Activated naive CD4-positive, alpha-beta T cell treated with Interleukin-2 at 50 U/mL for 16 hours (primary cell): Measurements from ENCODE around the gene ACADSB.
A peak's percentile ranks its signal among the peaks of the same experiment; 100 is the strongest.

ENCODE experiments used
- DNase-seq: peaks from one replicate; pipeline ENCODE4 v3.0.0-alpha.2; 2020

ACADSB gene

DNA sequence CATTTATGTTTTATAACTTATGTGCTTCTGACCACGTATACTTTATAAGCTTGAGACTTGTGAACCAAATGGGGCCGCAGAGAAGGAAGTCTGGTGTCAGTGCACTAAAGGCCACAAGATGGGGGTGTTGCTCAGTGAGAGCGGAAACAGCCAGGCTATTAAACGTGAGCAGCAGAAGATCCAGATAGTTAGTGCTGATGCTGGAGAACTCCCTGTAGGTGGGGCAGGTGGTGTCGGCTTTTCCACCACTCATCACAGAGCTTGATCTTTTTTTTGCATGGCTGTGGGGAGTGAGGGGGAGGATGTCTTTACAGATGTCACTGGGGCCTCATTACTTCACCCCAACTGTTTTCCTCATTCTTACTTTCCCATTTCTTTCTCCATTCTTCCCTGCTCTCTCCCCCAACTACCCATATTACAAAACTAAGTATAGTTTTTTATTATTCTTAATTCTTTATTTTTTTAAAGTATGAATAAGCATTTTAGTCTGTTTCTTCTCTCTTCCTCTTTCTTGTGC lies 34.7 kb downstream of the ACADSB start:
- DNase-seq, result peak; percentile 29

DNA sequence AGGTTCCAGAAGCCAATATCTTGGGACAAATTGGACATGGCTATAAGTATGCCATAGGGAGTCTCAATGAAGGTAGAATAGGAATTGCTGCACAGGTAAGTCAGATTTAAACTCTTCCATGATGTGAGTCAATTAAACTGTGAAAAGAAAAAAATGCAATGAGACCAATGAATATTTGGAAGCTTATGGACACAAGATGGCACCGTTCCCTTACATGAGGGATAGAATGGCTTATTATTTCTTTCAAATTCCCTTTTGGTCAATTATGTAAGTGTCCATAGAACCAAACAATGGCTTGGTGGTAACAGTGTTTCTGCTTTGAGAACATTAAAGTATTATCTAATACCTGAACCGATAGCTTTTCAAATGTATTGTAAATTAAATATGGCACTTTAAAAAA lies 35.6 kb downstream of the ACADSB start:
- DNase-seq, result no peak

DNA sequence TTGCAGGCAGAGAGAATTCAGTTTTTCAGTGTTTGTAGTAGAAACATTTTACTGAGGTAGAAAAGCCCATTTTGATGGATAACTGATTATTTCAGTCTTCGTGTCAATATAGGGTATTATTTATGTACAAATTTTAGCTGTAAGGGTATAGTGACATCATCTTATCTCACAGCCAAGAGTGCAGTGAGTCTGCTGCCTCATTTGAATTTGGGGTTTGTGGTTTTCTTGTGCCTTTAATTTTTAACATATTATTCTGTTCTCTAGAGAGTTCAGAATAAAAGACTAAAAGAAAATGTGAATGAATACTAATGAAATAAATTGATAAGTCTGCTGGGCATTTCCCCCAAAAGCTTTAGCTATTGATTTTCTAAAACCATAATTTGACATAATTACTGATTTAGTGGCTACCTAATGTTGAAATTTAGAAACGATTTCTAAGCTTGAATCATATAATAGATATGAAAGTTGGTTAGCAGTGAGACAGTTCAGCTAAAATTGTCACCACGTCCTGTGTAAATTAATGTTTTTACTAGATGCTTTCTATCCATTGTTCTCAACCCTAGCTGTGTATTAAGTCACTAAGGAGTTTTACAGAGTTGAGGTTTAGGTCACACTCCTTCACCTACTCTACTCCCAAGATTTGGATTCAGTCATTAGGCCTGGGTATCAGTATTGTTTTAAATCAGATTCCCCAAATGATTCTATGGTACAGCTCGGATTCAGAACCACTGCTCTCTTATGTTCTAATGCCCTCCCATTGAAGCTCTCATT lies 37.3 kb downstream of the ACADSB start:
- no peak for DNase-seq

DNA sequence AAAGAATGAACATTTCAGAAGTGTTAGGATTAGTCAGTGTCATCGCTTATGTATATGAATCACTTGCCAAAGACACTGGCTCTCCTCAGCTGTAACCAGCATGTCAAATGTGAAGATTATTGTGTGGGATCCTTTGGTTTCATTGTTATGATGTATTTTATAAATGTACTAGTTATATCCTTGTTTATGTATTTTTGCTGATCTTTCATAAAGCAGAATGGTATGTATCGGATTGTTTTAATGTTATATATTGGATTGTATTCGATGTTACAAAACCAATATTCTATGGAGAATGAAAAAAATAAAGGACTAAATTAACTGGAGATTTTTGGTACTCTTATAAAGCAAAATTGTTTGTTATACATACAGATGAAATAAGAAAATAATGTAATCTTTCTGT lies 49.2 kb downstream of the ACADSB start:
- DNase-seq, result no peak

DNA sequence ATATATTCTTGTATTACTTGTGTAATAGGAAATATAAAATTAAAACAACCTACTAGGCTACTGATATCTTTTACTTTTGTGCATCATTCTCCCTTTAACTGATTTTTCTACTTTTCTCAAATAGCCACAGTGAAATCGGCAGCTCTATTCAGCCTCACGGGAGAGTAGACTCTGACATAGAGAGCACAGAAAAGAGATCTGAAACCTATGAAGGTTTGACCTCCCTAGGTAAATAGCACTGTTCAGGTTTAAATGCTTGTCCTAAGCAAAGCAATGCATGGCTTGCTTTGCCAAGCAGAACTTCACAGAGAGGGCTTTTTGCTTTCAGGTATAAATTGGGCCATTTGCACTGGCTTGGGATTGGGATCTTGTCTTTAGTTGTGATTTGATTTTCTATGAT lies 53.1 kb downstream of the ACADSB start:
- no peak for DNase-seq

DNA sequence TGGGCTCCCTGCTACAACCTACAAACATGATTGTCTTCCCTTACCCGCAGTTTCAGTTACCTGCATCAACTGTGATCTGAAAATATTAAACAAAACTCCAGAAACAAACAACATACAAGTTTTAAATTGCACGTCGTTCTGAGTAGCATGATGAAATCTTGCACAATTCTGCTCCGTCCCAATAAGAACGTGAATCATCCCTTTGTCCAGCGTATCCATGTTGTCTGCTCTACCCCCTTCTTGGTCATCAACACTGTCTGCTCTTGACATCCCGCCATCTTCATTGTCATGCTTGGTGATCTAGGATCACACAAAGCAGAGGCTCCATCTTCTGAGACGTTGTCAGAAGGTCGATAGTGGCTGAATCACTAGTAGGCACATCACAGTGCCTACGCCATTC lies 53.9 kb downstream of the ACADSB start:
- no peak for DNase-seq

DNA sequence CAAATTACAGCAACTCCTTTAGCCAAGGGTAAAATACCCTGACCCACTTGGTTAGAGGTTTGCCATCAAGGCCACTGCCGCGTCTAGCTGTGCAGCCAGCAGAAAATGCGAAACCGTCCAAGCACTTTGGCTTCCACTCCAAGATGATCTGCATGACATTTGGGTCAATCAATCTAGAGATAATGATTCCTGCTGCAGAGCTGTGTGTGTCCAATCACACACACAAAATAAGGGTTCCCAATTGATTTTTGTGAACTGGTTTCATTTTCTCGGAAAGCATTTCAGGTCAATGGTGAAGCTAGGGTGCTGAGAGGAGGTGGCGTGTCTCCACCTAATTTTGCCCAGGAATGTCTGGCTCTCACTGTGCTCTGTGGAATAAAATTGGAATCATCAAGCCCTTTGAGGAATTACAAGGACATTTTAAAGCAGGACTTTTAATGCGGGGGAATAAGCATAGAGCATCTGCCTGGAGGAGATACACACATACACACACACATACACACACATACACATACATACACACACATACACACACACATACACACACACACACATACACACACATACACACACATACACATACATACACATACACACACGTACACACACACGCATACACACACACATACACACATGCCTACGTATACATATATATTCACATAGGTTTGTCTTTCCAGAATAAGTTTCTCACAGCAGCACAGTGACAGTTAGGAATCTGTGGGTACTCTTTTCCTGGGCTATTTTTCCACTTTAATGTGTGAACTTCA lies 59.5 kb downstream of the ACADSB start:
- no peak for DNase-seq

DNA sequence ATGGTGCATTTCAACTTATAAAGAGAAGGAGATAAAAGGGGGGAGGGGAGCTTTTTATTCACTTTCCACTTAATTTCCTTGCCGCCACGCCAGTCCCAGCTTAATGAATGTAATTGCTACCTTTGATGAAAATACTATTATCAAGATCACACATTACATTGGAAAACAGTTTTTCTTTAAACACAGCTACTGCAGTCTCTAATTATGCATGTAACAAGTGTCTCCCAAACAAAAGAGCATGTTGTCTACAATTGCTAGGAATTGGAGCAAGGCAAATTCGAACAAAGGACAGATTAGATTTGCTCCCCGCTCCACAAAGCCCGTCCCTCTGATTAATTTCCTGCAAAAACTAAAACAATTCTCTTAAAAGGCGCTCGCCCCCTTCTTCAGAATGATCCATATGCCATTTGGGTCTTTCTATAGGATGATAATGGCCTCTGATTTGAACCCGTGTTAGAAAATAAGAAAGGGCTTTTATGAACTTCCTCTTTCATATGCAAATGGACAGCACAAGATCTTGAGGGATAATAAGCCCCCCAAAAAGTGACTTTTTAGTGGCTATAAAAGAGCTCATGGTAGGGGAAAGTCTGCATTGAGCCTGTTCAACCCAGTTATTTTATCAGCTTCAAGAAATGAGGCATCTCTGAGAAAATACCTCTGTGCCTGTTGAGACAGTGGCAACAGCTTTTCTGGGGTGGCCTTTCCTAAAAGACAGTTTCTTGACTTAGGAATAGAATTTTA lies 60.6 kb downstream of the ACADSB start:
- no peak for DNase-seq

DNA sequence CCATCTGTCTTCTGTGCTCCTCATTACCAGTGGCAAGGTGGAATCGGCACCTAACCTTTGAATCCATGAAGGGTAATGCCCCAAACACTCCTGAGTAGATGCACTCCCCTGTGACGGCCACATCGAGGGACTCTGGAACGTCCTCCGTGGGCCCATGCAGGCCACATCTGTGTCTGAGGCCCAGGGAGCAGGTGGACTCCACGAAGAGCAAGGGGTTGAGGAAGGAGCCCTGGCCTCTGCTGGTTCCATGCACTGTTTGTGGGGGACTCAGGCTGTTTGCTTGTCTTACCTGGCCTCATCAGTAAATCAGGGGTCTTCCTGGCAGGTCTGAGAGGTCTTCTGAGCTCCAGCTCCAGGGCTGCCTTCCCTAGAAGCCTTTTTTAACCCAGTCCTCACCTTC lies 64.4 kb downstream of the ACADSB start:
- no peak for DNase-seq

DNA sequence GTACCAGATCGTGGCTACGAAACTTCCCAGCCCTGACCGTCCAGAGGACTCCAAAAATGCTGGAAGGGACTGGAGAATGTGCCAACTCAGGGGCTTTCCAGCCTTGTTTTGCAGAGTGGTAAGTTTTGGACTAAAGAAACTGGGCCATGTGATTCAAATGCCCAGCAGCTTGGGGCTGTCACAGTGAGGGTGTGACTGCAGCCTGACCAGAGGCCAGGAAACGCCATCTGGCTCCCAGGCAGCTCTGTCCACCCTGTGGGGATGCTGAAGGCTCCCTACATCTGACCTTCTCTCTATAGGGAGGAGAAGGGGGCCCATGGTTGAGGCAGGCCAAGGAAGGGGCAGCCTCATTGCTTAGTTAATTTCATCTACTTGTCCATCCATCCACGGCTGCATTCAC lies 65.4 kb downstream of the ACADSB start:
- DNase-seq, result no peak

DNA sequence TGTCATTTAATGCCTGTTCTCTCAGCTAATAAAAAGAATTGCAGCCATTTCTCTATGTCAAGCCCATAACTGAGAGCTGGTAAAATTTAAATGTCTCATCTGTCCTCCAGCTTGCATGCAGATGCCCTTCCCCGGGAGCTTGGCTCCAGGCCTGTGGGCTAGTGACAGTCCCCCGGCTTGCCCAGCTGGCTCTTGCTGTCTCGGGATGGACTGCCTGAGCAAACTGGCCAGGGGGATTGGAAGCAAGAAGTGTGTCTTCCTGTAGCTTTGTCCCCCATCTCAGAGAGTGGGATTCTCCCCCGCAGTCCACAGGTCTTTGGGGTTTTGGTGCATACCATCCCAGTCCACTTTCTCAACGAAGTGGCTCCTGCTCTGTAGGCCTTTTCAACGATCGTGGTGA lies 73.1 kb downstream of the ACADSB start:
- DNase-seq, result no peak

DNA sequence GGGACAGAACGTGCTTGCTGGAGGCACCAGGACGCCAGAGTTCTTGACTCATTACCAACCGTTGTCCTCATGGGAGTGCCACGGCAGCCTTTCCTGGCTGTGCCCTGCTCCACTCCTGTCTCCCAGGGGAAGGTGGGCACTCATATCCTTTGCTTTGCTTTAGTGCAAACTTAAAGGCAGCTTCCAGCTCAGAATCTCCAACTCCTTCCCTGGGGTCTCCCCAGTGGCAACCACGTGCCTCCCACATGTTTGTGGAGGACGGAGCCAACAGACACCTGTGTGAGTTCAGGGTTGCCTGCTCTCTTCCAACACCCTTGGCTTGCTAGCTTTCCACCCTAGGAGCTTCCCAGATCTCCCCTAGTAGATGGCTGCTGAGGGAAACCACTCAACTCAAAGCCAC lies 75.0 kb downstream of the ACADSB start:
- DNase-seq, result no peak

DNA sequence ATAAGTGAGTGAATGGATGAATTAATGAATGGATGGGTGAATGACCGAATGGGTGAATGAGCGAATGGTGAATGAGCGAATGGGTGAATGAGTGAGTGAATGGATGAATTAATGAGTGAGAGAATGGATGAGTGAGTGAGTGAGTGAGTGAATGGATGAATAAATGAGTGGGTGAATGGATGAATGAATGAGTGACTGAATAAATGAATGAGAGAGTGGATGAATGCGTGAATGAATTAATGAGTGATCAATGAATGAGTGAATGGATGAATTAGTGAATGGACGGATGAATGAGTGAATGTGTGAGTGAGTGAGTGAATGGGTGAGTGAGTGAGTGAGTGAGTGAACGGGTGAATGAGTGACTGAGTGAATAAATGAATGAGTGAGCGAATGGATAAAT lies 77.5 kb downstream of the ACADSB start:
- no peak for DNase-seq

DNA sequence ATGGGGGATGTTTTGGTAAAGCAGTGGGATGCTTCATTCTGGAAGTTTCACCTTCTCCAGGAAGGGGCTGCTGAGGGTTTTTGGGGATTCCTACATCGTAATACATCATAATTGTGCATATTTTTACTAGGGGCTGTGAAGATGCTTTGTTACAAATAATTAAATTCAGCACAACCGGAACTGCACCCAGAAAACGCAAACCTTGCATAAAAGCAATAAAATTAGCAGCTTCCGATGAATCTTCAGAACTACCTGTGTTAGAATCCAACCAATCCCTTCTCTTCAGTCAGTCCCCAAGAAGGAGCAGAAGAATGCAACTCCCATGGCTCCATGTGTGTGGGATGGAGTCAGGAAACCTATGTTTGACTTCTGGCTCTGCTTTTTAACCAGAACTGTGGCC lies 78.5 kb downstream of the ACADSB start:
- no peak for DNase-seq

DNA sequence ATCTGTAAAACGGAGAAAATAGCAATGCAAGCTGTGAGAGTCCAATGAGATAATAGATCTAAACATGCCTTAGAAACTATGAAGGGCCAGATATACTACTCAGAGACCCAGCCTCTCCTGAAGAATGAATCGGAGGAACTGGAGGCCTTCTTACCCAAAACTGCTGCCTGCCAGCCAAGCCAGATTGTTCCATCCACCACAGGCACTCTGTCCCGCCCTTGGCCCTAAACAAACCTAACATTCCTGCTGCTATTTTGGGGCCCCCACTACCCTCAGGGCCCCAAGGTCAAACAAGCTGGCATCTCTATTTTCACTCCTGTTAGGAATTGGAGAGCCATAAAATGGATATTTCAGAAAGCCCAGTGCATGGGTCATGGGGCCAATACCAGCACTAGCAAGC lies 79.0 kb downstream of the ACADSB start:
- DNase-seq, result no peak

DNA sequence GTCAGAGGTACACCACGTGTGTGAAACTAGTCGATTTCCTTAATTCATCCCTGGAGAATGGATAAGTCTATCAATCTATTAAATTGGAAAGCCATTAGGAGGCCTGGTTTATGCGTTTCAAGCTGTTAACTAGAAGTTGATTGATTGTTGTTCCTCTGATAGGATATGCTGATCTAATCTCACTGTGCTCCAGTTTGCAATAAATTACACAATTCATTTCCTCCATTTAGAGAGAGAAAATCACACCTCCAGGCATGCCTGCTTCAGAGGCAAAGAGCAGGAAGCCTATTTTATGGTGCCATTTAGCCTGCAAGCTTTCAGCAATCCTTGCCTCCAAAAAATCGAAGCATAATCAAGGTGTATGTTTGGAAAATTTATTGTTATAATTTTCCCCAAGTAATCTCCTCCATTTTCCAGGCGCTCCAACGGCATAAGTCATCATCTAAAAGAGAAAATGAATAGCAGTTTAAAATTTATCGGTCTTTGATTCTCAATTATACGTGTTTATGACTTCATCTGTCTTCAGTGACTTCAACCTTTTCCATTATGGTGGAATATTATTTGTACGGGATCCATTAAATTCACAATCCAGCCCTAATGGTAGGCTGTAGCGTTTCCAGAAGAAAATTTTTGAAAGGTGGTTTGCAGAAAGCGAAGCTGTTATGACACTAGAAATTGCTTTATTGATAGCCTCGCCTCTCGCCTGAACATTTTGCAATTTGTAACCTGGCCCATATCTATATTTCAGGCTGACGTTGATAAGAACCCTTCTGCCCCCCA lies 84.0 kb downstream of the ACADSB start:
- no peak for DNase-seq

DNA sequence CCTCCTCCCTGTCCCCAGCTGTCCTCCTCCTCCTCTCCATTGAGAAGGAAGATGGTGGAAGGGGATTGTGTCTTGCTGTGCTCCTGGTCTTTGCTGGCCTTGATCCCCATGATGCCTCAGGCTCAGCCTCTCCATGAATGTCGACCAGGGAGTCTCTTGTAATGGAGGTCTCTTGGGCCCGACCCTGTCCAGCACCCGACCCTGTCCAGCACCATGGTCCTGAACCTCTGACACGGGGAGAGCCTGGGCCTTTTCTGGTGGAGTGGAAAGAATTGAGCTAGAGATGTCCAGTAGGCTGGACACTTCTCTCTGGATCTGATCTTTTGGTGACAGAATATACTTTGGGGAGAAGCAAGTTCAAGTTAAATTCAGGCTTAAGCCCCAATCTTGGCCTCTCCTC lies 84.7 kb downstream of the ACADSB start:
- no peak for DNase-seq

DNA sequence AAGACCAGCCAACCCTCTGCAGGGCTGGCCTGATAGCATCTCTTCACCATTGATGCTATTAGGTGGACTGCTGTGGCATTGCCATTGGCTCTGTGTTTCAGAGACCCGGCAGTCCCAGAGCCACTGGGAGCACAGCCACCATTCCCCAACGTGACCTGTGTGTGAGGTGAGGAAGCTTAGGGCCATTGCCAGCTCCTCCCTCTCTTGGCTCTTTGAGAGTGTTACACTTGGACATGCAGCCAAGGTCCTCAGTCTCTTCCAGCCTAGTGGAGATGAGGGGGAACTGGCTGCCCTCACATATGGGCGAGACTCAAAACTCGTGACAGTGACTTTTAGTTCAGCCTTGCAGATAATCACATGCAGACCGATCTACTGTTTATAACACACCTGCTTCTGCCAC lies 87.6 kb downstream of the ACADSB start:
- no peak for DNase-seq

DNA sequence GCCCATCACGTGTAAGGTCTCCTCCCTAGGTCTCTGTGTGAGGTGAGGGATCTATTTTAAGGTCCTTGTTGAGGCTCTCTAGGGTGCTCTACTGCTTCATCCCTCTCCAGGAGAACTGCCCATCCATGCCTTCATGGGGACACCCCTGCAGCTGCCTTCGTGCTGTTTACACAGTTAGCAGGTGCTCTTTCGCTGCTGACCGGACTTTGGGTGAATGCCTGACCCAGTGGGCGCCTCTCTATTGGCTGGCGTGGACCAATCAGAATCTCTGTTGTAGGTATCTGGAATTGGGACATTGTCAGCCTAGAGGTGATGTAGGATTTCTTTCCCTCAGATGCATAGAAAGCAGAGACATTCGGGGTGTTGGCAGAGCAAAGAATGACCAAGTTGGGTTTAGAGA lies 88.2 kb downstream of the ACADSB start:
- DNase-seq, result no peak

DNA sequence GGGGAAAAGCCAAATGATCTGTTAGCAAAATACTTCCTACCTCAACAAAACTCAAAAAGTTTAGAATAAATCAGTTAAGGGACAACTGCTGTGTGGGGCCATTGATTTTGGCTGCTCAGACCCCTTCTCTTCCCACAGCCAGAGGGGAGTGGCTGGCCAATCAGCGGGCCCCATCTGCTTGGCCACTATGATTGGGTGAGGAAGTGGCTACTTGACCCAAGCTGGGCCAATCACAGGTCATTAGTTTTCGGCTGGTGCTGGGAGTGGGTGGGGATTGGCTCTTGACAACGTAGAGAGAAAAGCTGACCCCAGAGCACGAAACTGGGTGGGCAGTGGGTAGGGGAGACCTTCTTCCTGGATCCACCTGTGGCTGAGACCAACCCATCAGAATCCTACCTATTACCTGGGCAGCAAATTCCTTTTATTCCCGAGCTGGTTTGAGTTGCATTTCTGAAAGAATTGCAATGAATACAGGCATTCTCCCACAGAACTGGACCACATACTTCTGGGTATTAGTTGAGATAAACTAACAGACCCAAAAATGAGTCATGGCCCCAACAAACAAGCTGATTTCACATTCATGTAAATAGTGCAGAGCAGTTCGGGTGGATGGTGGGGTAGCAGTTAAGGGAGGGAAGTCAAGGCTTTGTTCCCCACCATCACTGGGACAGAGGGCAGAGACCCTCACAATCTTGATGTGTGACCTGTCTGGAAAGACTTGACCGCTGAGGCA lies 91.4 kb downstream of the ACADSB start:
- DNase-seq, result no peak

DNA sequence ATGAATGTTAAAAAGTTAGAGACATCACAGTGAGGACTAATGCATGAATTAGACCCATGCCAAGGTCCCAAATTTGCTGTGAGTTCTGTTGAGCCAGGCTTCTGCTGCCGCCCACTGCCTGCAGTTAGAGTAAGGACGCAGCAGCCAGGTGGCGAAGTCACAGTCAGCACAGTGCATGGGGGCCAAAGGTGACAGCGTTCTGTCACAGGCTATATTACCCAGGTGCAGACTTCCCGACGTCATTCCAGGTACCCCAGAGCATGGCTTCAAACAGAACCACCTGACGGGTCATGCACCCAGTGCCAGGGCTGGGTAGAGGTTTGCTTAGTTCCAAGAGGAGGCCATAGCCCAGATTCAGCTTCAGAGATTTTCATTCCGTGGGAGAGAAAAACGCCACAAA lies 93.1 kb downstream of the ACADSB start:
- no peak for DNase-seq

DNA sequence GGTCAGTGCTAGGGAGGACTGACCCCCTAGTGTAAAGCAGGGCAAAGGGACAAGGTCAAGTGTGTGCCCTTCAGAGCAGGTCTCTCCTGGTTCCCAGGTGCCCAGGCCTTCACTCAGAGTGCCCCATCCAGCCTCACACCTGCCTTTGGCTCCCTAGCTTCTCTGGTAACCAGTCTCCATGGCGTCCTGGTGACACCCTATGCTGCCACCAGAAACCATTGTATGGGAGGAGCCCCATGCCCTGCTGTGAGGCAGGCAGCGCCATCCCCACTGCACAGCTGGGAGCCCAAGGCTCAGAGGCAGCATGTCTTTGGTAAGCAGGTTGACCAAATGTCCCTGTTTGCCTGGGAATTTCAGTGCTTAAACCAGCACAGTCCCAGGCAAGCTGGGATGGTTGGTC lies 93.9 kb downstream of the ACADSB start:
- no peak for DNase-seq
